Activated T-helper 1 cell treated with Interleukin-2 at 50 U/mL for 16 hours (primary cell): ENCODE measurements around the gene VSIR.
A peak's percentile ranks its signal among the peaks of the same experiment; 100 is the strongest.

ENCODE experiments used
- DNase-seq: peaks from one replicate; pipeline ENCODE4 v3.0.0-alpha.2; 2020; ENCODE audit warnings: low read depth

The VSIR gene

GRCh38 chr10:71712572-71713134 is 60.7 kb downstream of the VSIR start:
- DNase-seq, result no peak

- DNase-seq, result no peak
Measured at GRCh38 chr10:71712170-71712569, 61.1 kb downstream of the VSIR start.

- no peak for DNase-seq
Measured at GRCh38 chr10:71711052-71711623, 62.2 kb downstream of the VSIR start.

GRCh38 chr10:71710519-71710918 is 62.8 kb downstream of the VSIR start:
- DNase-seq, result no peak

GRCh38 chr10:71708897-71709882 is 64.1 kb downstream of the VSIR start:
- no peak for DNase-seq

- DNase-seq, result peak; percentile 37
Measured at GRCh38 chr10:71708301-71708703, 65.0 kb downstream of the VSIR start.

GRCh38 chr10:71707240-71707789 is 66.0 kb downstream of the VSIR start:
- no peak for DNase-seq

GRCh38 chr10:71706216-71707121 is 66.9 kb downstream of the VSIR start:
- no peak for DNase-seq

- DNase-seq, result no peak
Measured at GRCh38 chr10:71705582-71705981, 67.7 kb downstream of the VSIR start.

- no peak for DNase-seq
Measured at GRCh38 chr10:71704816-71705215, 68.5 kb downstream of the VSIR start.

- no peak for DNase-seq
Measured at GRCh38 chr10:71703577-71703976, 69.7 kb downstream of the VSIR start.

- DNase-seq, result no peak
Measured at GRCh38 chr10:71701496-71702132, 71.7 kb downstream of the VSIR start.

GRCh38 chr10:71700731-71701368 is 72.5 kb downstream of the VSIR start:
- no peak for DNase-seq

- DNase-seq, result no peak
Measured at GRCh38 chr10:71698737-71699136, 74.6 kb downstream of the VSIR start.

GRCh38 chr10:71697938-71698709 is 75.2 kb downstream of the VSIR start:
- no peak for DNase-seq
